Immature natural killer cell (primary cell): ENCODE measurements around the gene LGALS16. TPM values are rescaled to one million over a fixed set of nuclear protein-coding genes. Genes with fewer than 3 reads are reported as not detected.
A peak's percentile ranks its signal among the peaks of the same experiment; 100 is the strongest.
"Not testable (repeated sequence)": the region's sequence is repeated elsewhere in the genome, so short reads cannot be mapped to it uniquely, and the experiment has no call there.

Source experiments
- DNase-seq, 3 donors: peaks; one replicate each; pipeline ENCODE4 v3.0.0; 2022; ENCODE audit warnings: mixed read lengths in 1 of 3
- H3K27ac Mint-ChIP-seq, 6 donors: one replicate each; pipeline ENCODE4 v1.8.0; 2020; ENCODE audit warnings: mixed read lengths in 6 of 6, mild to moderate bottlenecking in 5 of 6, inconsistent platforms in 4 of 6, moderate library complexity in 3 of 6
- H3K27me3 Mint-ChIP-seq, 3 donors: one replicate each; pipeline ENCODE4 v1.8.0; 2020 to 2021; ENCODE audit warnings: low read depth in 3 of 3, mild to moderate bottlenecking in 3 of 3, mixed read lengths in 3 of 3, moderate library complexity in 3 of 3, inconsistent platforms in 1 of 3
- H3K36me3 Mint-ChIP-seq, 3 donors: one replicate each; pipeline ENCODE4 v1.8.0; 2020; ENCODE audit warnings: mixed read lengths in 3 of 3, inconsistent platforms in 2 of 3, mild to moderate bottlenecking in 2 of 3
- H3K4me1 Mint-ChIP-seq, 2 donors: one replicate each; pipeline ENCODE4 v1.8.0; 2020; ENCODE audit warnings: inconsistent platforms in 2 of 2, mild to moderate bottlenecking in 2 of 2, mixed read lengths in 2 of 2, moderate library complexity in 1 of 2
- H3K4me3 Mint-ChIP-seq, 5 donors: one replicate each; pipeline ENCODE4 v1.8.0; 2020; ENCODE audit warnings: mild to moderate bottlenecking in 5 of 5, mixed read lengths in 5 of 5, inconsistent platforms in 3 of 5, moderate library complexity in 3 of 5
- H3K9me3 Mint-ChIP-seq, 6 donors: one replicate each; pipeline ENCODE4 v1.8.0; 2020; ENCODE audit warnings: mild to moderate bottlenecking in 6 of 6, mixed read lengths in 6 of 6, inconsistent platforms in 4 of 6, moderate library complexity in 3 of 6
- polyA plus RNA-seq, 3 donors: library from polyadenylated mRNA; unstranded; fragments of 300-500 nt; fragmentation: Illumina TruSeq; gene quantifications; one replicate each; pipeline ENCODE4 v1.2.3, GENCODE V29; 2021

The LGALS16 gene
- polyA plus RNA-seq, 3 donors from 2014 or later, result not detected

DNA sequence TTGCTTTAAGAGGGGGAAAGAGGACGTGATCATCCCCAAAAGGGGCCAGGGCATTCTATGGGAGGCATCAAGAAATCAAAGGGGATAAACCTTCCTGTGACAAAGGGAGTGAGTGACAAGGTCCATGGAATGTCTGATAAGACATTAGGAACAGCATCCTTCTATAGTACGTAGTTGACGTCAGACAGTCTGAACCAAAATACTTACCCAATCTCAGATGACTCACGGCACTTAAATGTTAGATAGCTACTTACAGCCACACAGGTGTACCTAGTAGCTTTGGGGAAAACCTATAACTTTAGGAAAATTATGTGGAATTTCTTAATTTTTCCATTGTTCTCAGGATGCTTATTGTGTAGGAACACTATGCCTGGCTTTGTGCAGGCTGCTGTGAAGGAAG is 4.9 kb downstream of the LGALS16 start:
- no peaks in the 10 kb centered on the region for H3K9me3 Mint-ChIP-seq
- no peaks in the 10 kb centered on the region for H3K36me3 Mint-ChIP-seq
- no peaks in the 10 kb centered on the region for H3K4me1 Mint-ChIP-seq
- H3K27me3 Mint-ChIP-seq, result peaks cover 5 to 16% (median 6%) of the 10 kb centered on the region in 3 donors
- H3K4me3 Mint-ChIP-seq, result no peak overlapping the region
- no peak for DNase-seq
- H3K27ac Mint-ChIP-seq, result no peak overlapping the region

- Mint-ChIP-seq H3K27ac (no peak overlapping the region), H3K4me1 (no peaks in the 10 kb centered on the region), H3K9me3 (no peaks in the 10 kb centered on the region), H3K27me3 (peaks cover 3 to 16% (median 6%) of the 10 kb centered on the region in 3 donors), H3K36me3 (peaks cover 0 to 2% (median 0%) of the 10 kb centered on the region in 3 donors), H3K4me3 (no peak overlapping the region)
- no peak for DNase-seq
Measured at GRCh38 chr19:39661565-39661964, 5.9 kb downstream of the LGALS16 start.

DNA sequence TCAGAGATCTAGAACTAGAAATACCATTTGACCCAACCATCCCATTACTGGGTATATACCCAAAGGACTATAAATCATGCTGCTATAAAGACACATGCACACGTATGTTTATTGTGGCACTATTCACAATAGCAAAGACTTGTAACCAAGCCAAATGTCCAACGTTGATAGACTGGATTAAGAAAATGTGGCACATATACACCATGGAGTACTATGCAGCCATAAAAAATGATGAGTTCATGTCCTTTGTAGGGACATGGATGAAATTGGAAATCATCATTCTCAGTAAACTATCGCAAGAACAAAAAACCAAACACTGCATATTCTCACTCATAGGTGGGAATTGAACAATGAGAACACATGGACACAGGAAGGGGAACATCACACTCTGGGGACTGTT is 14.1 kb downstream of the LGALS16 start:
- H3K9me3 Mint-ChIP-seq, H3K27ac Mint-ChIP-seq, H3K36me3 Mint-ChIP-seq, DNase-seq, H3K4me1 Mint-ChIP-seq, H3K4me3 Mint-ChIP-seq: not testable (repeated sequence)
- H3K27me3 Mint-ChIP-seq, result peaks cover 1 to 13% (median 6%) of the 10 kb centered on the region in 3 donors

DNA sequence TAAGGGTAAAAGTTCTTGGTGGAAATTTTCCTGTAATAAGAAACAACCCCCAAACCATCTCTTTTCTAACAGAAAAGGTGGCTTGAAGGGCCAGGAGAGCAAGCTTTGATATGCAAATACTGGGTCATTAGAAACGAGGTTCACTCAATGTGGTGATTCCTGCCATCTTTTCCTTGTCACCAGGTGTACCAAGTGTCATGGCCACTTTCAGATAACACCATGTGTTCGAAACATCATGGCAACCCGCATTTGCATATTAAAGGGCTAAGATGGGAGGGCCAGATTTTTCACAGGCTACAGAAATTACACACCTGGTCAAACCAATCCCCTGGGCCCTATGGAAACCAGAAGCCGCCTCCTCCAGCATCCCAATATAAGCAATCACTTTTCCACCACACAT is 15.3 kb downstream of the LGALS16 start:
- Mint-ChIP-seq H3K27ac (no peak overlapping the region), H3K36me3 (peaks cover 0 to 5% (median 0%) of the 10 kb centered on the region in 3 donors), H3K9me3 (peaks cover 0 to 2% (median 0%) of the 10 kb centered on the region in 6 donors), H3K27me3 (peaks cover 6 to 11% (median 10%) of the 10 kb centered on the region in 3 donors), H3K4me1 (no peaks in the 10 kb centered on the region), H3K4me3 (no peak overlapping the region)
- DNase-seq, result no peak

- peak; percentile 1 to 15 (median 12) for DNase-seq
Measured at GRCh38 chr19:39671739-39672363, 16.1 kb downstream of the LGALS16 start.

DNA sequence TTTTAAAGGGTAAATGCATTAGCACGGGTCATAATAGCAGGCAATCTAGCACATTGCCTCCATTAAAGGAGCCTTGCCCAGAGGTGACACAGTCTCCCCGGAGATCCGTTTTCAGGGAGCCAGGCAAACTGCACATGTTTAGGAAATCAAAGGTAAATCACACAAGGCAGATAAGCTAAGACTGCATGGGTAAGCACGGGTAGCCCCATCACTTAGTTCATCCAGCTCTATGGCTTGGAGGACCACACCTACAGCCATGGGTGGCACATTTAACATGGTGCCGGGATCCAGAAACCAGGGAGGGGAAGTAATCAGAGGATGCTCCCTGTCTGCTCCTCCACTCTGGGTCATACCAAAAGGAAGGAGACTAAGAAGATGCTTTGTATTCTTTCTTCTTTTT is 16.8 kb downstream of the LGALS16 start:
- no peak for DNase-seq
- no peak overlapping the region for H3K4me3 Mint-ChIP-seq
- H3K4me1 Mint-ChIP-seq, result no peaks in the 10 kb centered on the region
- H3K27ac Mint-ChIP-seq, result no peak overlapping the region
- H3K27me3 Mint-ChIP-seq, result peaks cover 2 to 11% (median 4%) of the 10 kb centered on the region in 3 donors
- H3K9me3 Mint-ChIP-seq, result peaks cover 0 to 2% (median 0%) of the 10 kb centered on the region in 6 donors
- no peaks in the 10 kb centered on the region for H3K36me3 Mint-ChIP-seq

More at GRCh38 chr19:39671739-39672363, 16.1 kb downstream of the LGALS16 start:
- peaks cover 0 to under 1% (median 0%) of the 10 kb centered on the region in 3 donors for H3K36me3 Mint-ChIP-seq
- H3K4me3 Mint-ChIP-seq, result no peak overlapping the region
- H3K27me3 Mint-ChIP-seq, result peaks cover 5 to 11% (median 6%) of the 10 kb centered on the region in 3 donors
- H3K4me1 Mint-ChIP-seq, result no peaks in the 10 kb centered on the region
- no peak overlapping the region for H3K27ac Mint-ChIP-seq
- peaks cover 0 to 2% (median 0%) of the 10 kb centered on the region in 6 donors for H3K9me3 Mint-ChIP-seq

- H3K27me3 Mint-ChIP-seq, result peaks cover 2 to 11% (median 2%) of the 10 kb centered on the region in 3 donors
- H3K9me3 Mint-ChIP-seq, DNase-seq, H3K36me3 Mint-ChIP-seq, H3K27ac Mint-ChIP-seq, H3K4me3 Mint-ChIP-seq, H3K4me1 Mint-ChIP-seq: not testable (repeated sequence)
Measured at GRCh38 chr19:39673862-39674261, 18.1 kb downstream of the LGALS16 start.

GRCh38 chr19:39676004-39676403 is 20.3 kb downstream of the LGALS16 start:
- Mint-ChIP-seq H3K27ac (no peak overlapping the region), H3K4me1 (no peaks in the 10 kb centered on the region), H3K27me3 (peaks cover 0 to 11% (median 2%) of the 10 kb centered on the region in 3 donors), H3K9me3 (no peaks in the 10 kb centered on the region), H3K4me3 (no peak overlapping the region), H3K36me3 (no peaks in the 10 kb centered on the region)
- no peak for DNase-seq

DNA sequence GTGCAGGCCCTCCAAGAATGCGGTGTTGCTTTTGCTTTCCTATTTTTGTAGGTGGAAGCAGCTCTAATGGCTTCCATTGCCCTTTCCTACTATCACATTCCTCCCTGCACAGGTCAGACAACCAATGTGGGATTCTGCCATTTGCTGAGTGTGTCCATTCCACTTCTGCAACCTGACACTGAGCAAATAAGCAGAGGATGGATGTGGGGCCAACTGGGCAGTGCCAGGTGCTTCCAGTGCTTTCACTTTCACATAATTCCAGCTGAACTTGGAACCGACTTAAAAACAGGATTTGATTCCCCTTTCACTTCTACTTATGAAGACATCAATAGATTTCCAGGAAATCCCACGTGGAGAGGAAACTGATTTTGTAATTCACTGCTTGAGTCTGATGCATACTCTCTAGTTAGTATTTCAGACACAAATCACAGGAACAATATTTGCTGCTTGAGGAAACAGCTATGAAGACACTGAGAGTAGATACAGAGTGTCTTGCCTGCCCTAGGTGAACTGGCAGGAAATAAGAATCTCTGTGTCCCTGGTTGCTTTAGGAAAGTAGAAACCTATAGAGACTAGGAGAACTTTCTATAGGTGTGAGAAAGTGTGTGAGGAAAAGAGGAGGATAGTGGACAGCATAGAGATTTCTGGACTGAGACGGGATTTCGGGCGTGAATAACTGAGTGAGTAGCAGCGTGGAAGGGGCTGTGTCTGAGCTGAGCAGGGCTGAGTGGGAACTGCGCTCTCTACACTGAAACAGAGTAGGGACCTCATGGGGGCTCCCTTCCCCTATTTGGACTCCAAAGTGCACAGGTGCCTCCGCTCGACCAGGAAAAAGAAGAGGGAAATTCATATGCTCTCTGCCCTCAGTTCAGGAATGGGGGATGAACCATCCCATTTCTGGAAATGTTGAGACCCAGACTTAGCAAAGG is 22.5 kb downstream of the LGALS16 start:
- H3K27me3 Mint-ChIP-seq, result peaks cover 3 to 11% (median 4%) of the 10 kb centered on the region in 3 donors
- H3K4me3 Mint-ChIP-seq, result no peak overlapping the region
- H3K9me3 Mint-ChIP-seq, result no peaks in the 10 kb centered on the region
- no peaks in the 10 kb centered on the region for H3K4me1 Mint-ChIP-seq
- H3K36me3 Mint-ChIP-seq, result no peaks in the 10 kb centered on the region
- no peak for DNase-seq
- H3K27ac Mint-ChIP-seq, result no peak overlapping the region

GRCh38 chr19:39679056-39679790 is 23.5 kb downstream of the LGALS16 start:
- Mint-ChIP-seq H3K27me3 (peaks cover 2 to 9% (median 3%) of the 10 kb centered on the region in 3 donors), H3K9me3 (no peaks in the 10 kb centered on the region), H3K4me1 (no peaks in the 10 kb centered on the region), H3K4me3 (peak overlapping the region in 1 of 5 donors; percentile 0), H3K36me3 (no peaks in the 10 kb centered on the region), H3K27ac (peak overlapping the region in 2 of 6 donors; percentile 10 to 56)
- no peak for DNase-seq

DNA sequence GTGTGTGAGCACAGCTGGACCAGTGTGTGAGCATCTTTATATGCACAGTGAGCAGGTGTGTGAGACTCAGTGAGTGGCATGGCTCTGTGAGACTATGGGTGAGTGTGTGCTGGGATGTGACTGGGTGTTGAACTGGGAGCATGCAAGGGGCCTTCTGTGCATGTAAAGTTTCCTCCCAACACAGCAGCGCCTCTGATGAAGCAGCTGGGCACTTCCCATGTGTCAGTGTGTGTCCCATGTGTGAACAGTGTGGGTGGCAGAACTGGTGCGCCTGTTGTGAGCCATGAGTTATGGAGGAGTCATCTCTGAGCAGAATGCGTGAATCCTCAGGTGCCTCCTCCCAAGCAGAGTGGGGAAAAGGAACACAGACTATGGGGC is 24.1 kb downstream of the LGALS16 start:
- H3K36me3 Mint-ChIP-seq, result no peaks in the 10 kb centered on the region
- H3K9me3 Mint-ChIP-seq, result no peaks in the 10 kb centered on the region
- H3K27ac Mint-ChIP-seq, result peak overlapping the region in 2 of 6 donors; percentile 10 to 56
- no peak for DNase-seq
- H3K4me3 Mint-ChIP-seq, result no peak overlapping the region
- no peaks in the 10 kb centered on the region for H3K4me1 Mint-ChIP-seq
- peaks cover 2 to 9% (median 3%) of the 10 kb centered on the region in 3 donors for H3K27me3 Mint-ChIP-seq

DNA sequence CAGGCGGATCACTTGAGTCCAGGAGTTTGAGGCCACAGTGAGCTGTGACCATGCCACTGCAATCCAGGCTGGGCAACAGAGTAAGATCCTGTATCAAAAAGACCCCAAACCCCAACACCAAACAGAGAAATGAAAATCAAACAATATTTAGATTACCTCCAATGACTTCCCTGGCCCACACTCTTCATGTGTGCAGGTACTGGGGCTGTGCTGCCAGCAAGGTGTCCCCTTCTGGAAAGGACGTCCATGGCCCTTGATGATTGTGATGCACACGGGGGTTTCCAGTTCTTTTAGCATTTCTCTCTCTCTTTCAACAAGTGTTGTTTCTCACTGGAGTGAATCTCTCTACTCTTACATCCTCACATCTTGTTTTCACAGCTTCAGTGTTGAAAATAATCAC is 24.9 kb downstream of the LGALS16 start:
- DNase-seq, result no peak
- no peaks in the 10 kb centered on the region for H3K4me1 Mint-ChIP-seq
- H3K27me3 Mint-ChIP-seq, result peaks cover 2 to 4% (median 3%) of the 10 kb centered on the region in 3 donors
- no peak overlapping the region for H3K27ac Mint-ChIP-seq
- H3K9me3 Mint-ChIP-seq, result no peaks in the 10 kb centered on the region
- H3K36me3 Mint-ChIP-seq, result no peaks in the 10 kb centered on the region
- no peak overlapping the region for H3K4me3 Mint-ChIP-seq

DNA sequence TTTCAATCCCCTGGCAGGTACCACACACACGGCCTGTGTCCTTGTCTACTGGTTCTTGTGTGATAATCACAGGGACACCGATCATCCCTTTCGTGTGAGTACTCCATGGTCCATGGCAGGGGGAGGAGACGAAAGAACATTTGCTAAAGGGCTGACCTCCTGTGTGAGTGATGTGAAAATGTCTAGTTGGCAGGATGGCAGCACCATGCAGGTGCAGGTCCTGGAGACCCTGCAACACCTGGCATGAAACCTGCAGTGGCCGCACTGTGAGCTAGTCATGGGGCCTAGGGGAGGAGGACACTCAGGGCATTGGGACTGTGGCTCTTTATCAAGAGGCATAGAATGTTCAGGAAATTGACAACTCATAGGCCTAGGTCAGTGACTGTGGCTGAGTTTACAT is 25.7 kb downstream of the LGALS16 start:
- Mint-ChIP-seq H3K36me3 (no peaks in the 10 kb centered on the region), H3K27me3 (peaks cover 2 to 5% (median 4%) of the 10 kb centered on the region in 3 donors), H3K27ac (no peak overlapping the region), H3K9me3 (no peaks in the 10 kb centered on the region), H3K4me3 (no peak overlapping the region), H3K4me1 (no peaks in the 10 kb centered on the region)
- DNase-seq, result no peak
